ENCODE data around the gene MDC1. TPM values are rescaled to one million over a fixed set of nuclear protein-coding genes. Genes with fewer than 3 reads are reported as not detected.

The MDC1 gene
- total RNA-seq, 1 experiment from 2014 or later, result 46.6 TPM

DNA sequence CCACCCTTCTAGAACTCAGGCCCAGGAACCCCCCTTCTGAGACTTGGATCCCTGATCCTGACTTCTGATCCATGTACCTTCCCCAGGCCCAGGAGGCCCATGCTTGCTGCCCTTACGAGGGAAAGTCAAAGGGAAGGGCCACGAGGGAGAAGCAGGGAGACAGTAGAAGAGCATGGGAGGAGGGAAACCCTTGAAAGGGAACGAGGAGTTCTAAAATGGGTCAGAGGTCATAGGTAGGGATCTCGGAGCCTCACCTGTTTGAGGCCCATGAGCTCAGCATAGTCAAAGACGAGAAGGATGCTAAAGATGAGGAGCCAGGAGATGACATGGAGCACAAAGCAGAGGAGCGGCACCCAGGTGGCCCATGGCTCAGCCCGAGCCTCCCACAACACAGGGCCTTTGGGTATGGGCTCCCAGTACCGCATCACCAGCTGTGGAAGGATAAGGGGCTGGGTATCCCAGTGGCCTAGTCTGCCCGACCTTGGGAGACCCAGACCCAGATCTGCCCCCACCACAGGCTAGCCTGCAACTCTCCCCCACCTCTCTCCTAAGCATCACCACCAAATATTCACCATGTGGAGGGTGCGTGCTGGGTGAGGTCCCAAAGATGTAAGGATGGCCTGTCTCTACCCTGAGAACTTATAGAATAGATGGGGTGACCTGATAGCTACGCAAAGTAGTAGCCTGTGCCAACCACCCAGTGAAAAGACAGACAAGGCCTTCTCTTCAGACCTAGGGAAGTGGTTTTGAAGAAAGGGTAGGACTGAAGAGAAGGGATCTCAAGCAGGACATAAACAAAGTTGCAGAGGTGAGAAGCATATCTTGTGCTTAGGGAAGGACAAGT lies 27.8 kb downstream of the MDC1 start:
- H3K36me3 ChIP-seq (ENCODE audit: control insufficient read depth, insufficient read depth, low read length), result no peaks in the 10 kb centered on the region
- TF ChIP-seq, protein P1, sequence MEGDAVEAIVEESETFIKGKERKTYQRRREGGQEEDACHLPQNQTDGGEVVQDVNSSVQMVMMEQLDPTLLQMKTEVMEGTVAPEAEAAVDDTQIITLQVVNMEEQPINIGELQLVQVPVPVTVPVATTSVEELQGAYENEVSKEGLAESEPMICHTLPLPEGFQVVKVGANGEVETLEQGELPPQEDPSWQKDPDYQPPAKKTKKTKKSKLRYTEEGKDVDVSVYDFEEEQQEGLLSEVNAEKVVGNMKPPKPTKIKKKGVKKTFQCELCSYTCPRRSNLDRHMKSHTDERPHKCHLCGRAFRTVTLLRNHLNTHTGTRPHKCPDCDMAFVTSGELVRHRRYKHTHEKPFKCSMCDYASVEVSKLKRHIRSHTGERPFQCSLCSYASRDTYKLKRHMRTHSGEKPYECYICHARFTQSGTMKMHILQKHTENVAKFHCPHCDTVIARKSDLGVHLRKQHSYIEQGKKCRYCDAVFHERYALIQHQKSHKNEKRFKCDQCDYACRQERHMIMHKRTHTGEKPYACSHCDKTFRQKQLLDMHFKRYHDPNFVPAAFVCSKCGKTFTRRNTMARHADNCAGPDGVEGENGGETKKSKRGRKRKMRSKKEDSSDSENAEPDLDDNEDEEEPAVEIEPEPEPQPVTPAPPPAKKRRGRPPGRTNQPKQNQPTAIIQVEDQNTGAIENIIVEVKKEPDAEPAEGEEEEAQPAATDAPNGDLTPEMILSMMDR (IDR thresholded peaks at IDR 0.05; ENCODE audit: insufficient read depth in 1 of 2, low read depth in 1 of 2, low read length in 1 of 2, severe bottlenecking in 1 of 2, unreplicated experiment in 1 of 2), result no peak
- CTCF ChIA-PET, result interaction anchor here (1.0 kb wide), 1 partner anchor 13 kb away, joined by 3 read pairs; no protein-coding TSS in a partner anchor
- no peak for DNase-seq
- POLR2A ChIA-PET, result interaction anchor here (1.4 kb wide), 1 partner anchor 28 kb away, joined by 3 read pairs; the partner anchor contains the start of gene MDC1
- Mint-ChIP-seq H3K27me3 (ENCODE audit: insufficient read depth, unreplicated experiment) (no peaks in the 10 kb centered on the region), H3K4me3 (ENCODE audit: unreplicated experiment) (peak overlapping the region; percentile 82), H3K27ac (ENCODE audit: unreplicated experiment) (no peak overlapping the region), H3K36me3 (ENCODE audit: insufficient read depth, unreplicated experiment) (peaks cover 10% of the 10 kb centered on the region), H3K4me1 (ENCODE audit: low read depth, unreplicated experiment) (peaks cover 43% of the 10 kb centered on the region), H3K9me3 (ENCODE audit: unreplicated experiment) (no peaks in the 10 kb centered on the region)
- H3K4me3 ChIP-seq (ENCODE audit: low read depth, low read length), result no peak overlapping the region
- intact Hi-C loops (cut with micrococcal nuclease; ENCODE audit: unreplicated experiment), result no loop called here
- no peaks in the 10 kb centered on the region for H3K27me3 ChIP-seq (replicated peaks; ENCODE audit: control insufficient read depth, insufficient read depth, low read length)
- peaks cover 19% of the 10 kb centered on the region for H3K4me1 ChIP-seq
- no TSS peak for BruUV-seq (replicated peaks)
- H3K9me3 ChIP-seq, result no peaks in the 10 kb centered on the region

DNA sequence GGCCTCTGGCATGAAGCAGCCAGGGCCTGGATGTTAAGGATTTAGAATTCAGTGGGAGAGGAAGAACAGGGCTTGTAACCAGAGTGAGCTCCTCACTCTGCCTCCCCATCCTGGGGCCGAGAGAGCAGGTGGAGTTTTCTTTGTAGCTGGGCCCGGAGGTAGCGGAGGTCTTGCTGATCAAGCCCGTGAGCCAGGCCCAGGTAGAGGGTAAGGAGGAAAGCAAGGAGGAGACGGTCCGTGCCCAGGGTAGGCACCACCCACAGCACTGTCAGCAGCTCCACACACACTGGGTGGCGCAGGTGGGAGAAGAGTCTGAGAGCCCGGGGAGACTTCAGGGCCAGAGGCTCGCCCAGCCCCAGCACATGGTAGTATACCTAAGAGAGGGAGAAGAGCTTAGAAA lies 28.5 kb downstream of the MDC1 start:
- H3K4me3 Mint-ChIP-seq (ENCODE audit: unreplicated experiment), result peak overlapping the region; percentile 82
- no peak for DNase-seq
- no peaks in the 10 kb centered on the region for H3K9me3 Mint-ChIP-seq (ENCODE audit: unreplicated experiment)
- H3K4me1 Mint-ChIP-seq (ENCODE audit: low read depth, unreplicated experiment), result peaks cover 49% of the 10 kb centered on the region
- no peaks in the 10 kb centered on the region for H3K27me3 ChIP-seq (replicated peaks; ENCODE audit: control insufficient read depth, insufficient read depth, low read length)
- H3K36me3 Mint-ChIP-seq (ENCODE audit: insufficient read depth, unreplicated experiment), result peaks cover 10% of the 10 kb centered on the region
- ChIA-PET POLR2A (interaction anchor here (1.4 kb wide), 1 partner anchor 29 kb away, joined by 3 read pairs; the partner anchor contains the start of gene MDC1), CTCF (interaction anchor here (1.9 kb wide), 1 partner anchor 9 kb away, joined by 7 read pairs; no protein-coding TSS in a partner anchor)
- no peaks in the 10 kb centered on the region for H3K36me3 ChIP-seq (ENCODE audit: control insufficient read depth, insufficient read depth, low read length)
- intact Hi-C loops (cut with micrococcal nuclease; ENCODE audit: unreplicated experiment), result no loop called here
- H3K9me3 ChIP-seq, result no peaks in the 10 kb centered on the region
- no peak overlapping the region for H3K27ac Mint-ChIP-seq (ENCODE audit: unreplicated experiment)
- no peaks in the 10 kb centered on the region for H3K27me3 Mint-ChIP-seq (ENCODE audit: insufficient read depth, unreplicated experiment)
- BruUV-seq (replicated peaks), result no TSS peak
- no peak overlapping the region for H3K4me3 ChIP-seq (ENCODE audit: low read depth, low read length)
- TF ChIP-seq, protein P1 (IDR thresholded peaks at IDR 0.05; ENCODE audit: insufficient read depth in 1 of 2, low read depth in 1 of 2, low read length in 1 of 2, severe bottlenecking in 1 of 2, unreplicated experiment in 1 of 2), result no peak
- H3K4me1 ChIP-seq, result peaks cover 19% of the 10 kb centered on the region

DNA sequence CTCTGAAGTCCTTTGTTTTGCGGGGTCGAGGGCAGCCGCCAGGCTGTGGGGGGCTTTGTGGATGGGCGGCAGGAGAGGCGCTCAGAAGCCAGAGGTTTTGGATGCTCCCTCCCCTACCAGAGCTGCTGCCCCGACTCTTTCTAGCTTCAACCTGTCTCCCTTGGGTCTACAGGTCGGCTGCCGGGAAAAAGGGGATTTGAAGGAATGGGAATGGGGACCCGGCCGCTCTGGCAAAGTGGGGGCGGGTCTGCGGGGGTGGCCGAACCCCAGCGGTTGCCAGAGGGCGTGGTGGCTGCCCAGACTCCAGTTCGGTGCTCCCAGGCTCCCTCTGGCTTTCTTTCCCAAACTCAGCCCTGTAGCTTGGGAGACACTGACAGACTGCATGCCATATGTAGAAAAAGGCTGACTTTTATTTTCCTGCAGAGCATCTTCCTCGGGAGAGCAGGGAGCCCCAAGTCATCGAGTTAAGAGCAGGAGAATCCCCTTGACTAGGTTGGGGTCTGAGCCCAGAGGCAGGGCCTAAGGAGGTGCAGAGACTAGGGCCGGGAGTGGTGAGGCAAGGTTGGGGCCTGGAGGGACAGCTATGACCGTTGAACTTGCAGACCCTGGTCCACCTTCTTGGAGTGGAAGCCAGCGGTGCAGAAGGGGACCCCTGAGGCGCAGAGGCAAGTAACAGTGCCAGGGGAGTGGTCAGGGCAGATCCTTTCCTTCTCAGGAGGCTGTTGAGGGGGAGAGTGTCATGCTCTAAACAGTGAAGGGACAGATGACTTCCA lies 29.2 kb downstream of the MDC1 start:
- H3K4me3 Mint-ChIP-seq (ENCODE audit: unreplicated experiment), result peak overlapping the region; percentile 82
- Histone ChIP-seq H3K4me1 (peaks cover 22% of the 10 kb centered on the region), H3K27me3 (replicated peaks; ENCODE audit: control insufficient read depth, insufficient read depth, low read length) (no peaks in the 10 kb centered on the region), H3K4me3 (ENCODE audit: low read depth, low read length) (peak overlapping the region; percentile 78), H3K36me3 (ENCODE audit: control insufficient read depth, insufficient read depth, low read length) (no peaks in the 10 kb centered on the region), H3K9me3 (no peaks in the 10 kb centered on the region)
- peak in 1 of 2 experiments; percentile 22 for DNase-seq
- CTCF ChIA-PET, result interaction anchor here (0.6 to 1.9 kb wide), 4 partner anchors 9 to 90 kb away, joined by 3 to 7 read pairs (median 3); partner anchors contain the start of genes FLOT1 and MDC1
- peaks cover 10% of the 10 kb centered on the region for H3K36me3 Mint-ChIP-seq (ENCODE audit: insufficient read depth, unreplicated experiment)
- H3K27me3 Mint-ChIP-seq (ENCODE audit: insufficient read depth, unreplicated experiment), result no peaks in the 10 kb centered on the region
- intact Hi-C loops (cut with micrococcal nuclease; ENCODE audit: unreplicated experiment), result no loop called here
- TF ChIP-seq, protein P1 (IDR thresholded peaks at IDR 0.05; ENCODE audit: insufficient read depth in 1 of 2, low read depth in 1 of 2, low read length in 1 of 2, severe bottlenecking in 1 of 2, unreplicated experiment in 1 of 2), result no peak
- BruUV-seq (replicated peaks), result TSS peak; percentile 68
- H3K27ac Mint-ChIP-seq (ENCODE audit: unreplicated experiment), result peak overlapping the region; percentile 68
- no peaks in the 10 kb centered on the region for H3K9me3 Mint-ChIP-seq (ENCODE audit: unreplicated experiment)
- peaks cover 49% of the 10 kb centered on the region for H3K4me1 Mint-ChIP-seq (ENCODE audit: low read depth, unreplicated experiment)
- POLR2A ChIA-PET, result interaction anchor here (0.6 to 1.1 kb wide), 2 partner anchors 29 to 73 kb away, joined by 5 to 6 read pairs; partner anchors contain the start of gene MDC1

Data from Caco-2 (cell line).